HG03045 (cell line): ENCODE results near the gene BRAT1.
"Not testable (repeated sequence)": the region's sequence is repeated elsewhere in the genome, so short reads cannot be mapped to it uniquely, and the experiment has no call there.

ENCODE experiments used
- ATAC-seq: cut with Tn5 transposase; IDR thresholded peaks from one replicate; pipeline ENCODE4 v1.9.1; 2021; ENCODE audit warnings: mild to moderate bottlenecking, moderate library complexity; ENCODE audit not compliant: unreplicated experiment

Gene BRAT1

DNA sequence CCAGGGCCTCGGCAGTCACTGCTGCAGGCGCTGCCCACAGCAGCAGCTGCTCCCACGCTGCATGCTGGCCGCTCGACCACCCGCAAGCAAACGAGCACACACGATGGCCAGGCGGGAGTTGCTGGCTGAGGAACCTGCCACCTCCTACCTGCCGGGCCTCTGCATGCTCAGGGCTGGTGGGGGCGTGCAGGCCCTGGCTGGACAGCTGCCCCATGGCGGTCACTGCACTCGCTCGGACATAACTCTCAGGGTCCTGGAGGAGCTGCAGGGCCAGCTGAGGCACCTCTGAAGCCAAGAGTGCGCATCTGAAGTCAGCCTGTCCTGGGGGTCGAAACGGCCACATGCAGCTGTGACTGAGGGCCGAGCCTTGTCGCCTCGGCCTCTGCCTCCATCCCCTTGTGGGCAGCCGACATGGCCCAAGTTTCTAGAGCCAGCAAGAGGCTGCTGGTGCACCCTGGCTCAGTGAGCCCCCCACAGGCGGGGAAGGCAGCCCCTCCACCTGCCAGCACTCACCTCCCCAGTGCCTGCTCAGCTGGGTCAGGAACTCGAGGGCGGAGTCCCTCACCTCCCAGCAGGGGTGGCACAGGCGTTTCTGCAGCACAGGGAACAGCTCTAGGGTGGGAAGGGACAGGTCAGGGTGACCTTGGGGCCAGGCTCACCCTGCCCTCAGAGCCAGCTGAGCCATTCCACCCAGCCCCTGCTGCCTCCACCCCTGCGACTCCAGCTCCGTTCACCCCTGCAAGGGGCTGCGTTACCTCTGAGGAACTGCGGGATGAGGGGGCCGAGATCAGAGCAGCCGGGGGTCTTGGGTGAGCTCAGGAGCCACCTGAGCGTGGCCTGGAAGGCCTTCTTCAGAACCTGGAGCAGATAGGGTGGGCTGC is 16.1 kb downstream of the BRAT1 start:
- no peak for ATAC-seq

DNA sequence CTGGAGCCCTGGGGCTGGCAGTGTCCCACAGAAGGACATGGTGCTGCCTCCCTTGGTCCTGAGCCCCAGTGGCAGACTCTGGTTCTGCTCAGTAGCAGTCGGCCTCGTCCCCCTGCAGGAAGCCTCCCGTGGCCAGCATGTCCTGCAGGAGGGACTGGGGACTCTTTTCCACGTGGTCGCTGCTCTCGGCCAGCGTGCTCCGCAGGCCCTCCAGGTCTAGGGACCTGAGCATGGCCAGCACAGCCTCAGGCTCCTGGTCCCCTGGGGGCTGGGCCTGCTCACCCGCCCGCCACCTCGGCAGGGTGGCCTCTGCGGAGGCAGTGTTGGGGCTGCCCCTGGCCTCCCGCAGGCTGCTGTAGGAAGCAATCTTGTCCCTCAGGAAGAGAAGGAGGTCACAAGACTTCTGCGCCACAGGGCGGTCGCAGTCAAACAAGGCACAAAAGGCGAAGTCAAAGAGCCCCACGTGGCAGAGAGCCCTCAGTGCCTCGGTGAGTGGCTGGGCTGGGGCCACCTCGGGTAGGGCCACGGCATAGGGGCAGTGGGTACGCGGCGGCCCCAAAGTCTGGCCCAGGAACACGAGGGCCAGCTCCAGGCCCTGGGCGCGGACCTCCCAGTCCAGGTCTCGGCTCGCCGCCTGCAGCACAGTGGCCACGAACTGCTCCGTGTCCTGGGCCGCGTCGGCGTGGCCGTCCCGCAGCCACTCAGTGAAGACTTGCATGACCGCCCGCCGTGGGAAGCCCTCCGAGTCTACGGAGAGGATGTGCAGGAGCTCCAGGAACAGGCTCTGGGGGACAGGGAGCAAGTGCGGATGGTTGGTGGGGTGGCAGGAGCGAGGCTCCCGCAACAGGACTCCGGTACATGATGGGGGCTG is 17.1 kb downstream of the BRAT1 start:
- ATAC-seq, result no peak

DNA sequence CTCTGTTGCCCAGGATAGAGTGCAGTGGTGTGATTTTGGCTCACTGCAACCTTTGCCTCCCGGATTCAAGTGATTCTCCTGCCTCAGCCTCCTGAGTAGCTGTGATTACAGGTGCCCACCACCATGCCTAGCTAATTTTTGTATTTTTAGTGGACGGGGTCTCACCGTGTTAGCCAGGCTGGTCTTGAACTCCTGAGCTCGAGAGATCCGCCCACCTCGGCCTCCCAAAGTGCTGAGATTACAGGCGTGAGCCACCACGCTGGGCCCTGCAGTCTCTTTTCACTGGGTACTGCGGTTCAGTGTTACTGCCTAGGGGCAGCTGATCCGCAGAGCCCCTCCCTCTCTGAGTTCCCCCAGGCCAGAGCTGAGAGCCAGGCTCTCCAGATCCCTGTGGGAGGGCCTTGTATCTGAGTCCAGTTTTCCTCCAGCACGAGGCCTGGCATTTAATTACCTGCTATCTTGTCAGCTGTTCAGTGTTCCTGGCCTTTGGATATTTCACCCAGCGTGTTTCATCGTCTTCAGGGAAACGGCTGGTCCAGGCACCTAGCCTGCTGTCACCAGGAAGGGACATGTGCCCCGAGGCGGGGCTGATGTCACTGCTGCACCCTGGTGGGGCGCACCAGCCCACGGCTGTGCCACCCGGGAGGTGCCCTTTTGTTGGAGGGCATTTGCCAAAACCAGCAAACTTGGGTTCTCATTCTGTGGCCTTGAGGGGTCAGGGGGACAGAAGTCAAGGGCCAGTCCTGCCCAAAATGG is 19.3 kb downstream of the BRAT1 start:
- not testable (repeated sequence) for ATAC-seq

DNA sequence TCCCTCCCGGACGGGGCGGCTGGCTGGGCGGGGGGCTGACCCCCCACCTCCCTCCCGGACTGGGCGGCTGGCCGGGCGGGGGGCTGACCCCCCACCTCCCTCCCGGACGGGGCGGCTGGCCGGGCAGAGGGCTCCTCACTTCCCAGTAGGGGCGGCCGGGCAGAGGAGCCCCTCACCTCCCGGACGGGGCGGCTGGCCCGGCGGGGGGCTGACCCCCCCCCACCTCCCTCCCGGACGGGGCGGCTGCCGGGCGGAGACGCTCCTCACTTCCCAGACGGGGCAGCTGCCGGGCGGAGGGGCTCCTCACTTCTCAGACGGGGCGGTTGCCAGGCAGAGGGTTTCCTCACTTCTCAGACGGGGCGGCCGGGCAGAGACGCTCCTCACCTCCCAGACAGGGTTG is 21.1 kb downstream of the BRAT1 start:
- not testable (repeated sequence) for ATAC-seq

DNA sequence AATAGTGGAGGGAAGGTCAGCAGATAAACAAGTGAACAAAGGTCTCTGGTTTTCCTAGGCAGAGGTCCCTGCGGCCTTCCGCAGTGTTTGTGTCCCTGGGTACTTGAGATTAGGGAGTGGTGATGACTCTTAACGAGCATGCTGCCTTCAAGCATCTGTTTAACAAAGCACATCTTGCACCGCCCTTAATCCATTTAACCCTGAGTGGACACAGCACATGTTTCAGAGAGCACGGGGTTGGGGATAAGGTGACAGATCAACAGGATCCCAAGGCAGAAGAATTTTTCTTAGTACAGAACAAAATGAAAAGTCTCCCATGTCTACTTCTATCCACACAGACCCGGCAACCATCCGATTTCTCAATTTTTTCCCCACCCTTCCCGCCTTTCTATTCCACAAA is 21.8 kb downstream of the BRAT1 start:
- ATAC-seq, result not testable (repeated sequence)

DNA sequence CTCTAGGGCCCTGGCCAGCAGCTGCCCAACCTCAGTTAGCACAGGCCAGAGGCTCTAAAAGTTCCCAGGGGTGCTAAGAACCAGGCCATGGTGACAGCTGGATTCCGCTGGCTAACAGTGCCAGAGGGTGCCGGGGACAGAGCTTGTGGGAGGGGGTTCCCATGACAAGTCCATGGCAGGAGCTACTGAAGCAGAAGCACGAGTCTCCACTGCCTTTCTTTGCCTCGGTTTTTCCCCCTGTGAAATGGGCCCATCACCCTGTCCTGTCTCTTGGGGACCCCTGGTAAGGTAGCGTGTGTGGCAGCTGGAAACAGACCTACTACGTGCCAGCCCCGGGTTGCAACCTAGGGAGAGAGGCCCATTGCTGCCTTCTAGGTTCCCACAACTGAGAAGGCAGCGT is 22.5 kb downstream of the BRAT1 start:
- not testable (repeated sequence) for ATAC-seq

DNA sequence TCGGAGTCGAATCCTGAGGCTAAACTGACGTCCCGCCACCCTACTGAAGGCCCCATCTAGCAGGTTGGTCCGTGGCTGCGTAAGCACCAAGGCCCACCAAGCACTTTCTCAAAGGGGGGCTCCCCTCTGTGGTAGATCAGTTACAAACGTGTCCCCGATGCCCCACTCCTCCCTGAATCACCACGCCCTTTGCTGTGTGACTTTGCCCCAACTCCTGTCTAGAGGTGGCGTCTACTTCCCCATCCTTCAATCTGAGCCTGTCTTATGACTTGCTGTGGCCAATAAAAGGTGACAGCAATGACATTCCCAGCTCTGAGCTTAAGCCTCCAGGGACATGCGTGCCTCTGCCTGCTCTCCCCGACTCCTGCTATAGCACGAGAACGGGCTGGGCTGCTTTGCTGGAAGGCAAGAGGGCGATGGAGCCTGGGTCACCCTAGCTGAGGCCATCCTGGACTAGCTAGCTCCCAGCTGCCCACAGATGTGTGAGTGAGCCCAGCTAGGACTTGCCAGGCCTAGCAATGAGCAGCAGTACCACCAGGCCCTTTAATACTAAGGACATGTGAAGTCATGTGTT is 23.0 kb downstream of the BRAT1 start:
- ATAC-seq, result not testable (repeated sequence)

DNA sequence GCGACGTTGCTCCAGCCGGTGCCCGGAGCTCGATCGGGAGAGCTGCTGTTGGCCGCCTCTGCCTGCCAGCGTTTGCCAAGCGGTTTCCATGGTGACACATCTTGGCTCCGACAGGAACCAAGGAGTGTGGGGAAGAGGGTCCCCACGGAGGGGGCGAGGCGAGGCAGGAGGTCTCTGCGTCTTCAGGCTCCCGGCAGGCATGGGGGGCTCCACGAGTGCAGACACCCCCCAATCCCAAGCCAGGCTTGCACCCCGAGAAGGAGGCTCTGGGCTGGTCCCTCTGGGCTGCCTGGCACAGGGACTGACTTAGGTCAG is 23.6 kb downstream of the BRAT1 start:
- ATAC-seq, result not testable (repeated sequence)

DNA sequence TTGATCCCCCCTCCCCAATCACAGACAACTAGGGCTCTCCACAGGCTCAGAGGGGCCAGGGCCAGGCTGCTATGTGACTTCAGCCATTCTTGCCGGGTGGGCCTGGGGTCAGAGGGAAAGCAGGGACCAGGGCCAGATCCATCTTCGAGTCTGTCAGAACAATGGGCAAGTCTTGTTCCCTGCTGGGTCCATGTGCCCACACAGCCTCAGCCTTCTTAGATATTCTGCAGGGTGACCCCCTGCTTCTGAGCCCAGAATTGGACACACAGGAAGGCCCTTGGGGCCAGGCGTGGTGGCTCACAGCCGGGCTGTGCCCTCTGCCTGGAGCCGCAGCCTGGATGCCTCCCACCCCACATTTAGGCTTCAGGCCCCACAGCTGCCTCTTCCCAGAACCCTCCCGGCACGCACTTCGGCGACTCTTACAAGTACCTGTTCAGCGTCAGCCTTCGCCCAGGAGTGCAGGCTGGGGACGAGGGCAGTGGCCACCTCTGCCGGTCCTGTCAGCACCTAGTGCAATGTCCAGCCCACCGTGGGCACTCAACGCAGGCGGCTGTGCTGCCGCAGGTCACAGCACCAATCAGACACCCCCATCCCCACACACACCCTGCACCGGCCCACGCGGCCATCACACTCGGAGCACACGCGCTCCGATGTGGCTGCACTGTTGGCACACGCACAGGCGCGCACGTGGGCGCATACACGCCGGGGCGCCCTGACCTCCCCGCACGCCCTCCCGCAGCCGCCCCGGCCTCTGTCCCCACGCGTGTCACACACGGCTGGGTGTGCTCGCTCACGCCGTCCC is 24.1 kb downstream of the BRAT1 start:
- not testable (repeated sequence) for ATAC-seq

DNA sequence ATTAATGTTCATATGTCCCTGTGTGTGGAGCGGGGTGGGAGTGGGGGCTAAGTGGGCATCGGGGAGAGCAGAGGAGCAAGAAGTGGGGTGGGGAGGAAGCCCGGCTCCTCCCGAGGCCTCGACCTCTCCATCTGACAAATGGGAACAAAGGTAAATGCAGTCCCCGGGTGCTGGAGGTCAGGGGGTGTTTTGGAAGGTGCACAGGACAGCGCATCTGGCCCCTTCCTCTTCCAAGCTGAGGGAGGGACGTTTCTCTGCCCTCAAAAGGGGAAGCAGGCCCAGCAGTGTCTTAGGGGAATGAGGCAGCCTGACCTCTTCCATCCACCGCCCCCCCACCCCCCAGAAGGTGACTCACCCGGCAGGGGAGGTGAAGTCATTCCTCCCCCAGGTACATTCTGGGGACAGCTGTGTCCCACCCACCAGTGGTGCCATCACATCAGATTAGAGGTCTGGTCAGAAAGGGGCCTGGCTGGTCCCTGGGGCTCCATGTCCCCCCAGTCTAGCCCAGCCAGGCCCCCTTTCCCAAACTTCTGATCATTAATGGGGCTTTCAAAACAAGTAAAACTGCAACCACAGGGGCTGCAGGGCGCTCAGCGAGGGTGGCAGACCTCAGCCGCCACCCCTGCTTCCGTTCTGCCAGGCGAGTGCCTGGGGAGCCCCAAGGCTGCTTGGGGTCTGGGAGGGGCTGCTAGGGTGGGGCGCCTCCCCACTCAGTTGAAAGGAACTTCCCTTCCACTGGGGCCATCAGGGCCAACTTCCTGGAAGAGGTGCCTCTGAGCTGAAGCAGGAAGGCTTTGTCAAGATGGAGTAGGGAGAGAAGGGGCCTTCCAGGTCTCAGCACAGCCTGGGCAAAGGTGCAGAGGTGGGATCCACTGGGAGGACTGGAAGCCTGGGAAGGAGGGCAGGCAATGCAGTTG is 25.0 kb downstream of the BRAT1 start:
- ATAC-seq, result no peak

DNA sequence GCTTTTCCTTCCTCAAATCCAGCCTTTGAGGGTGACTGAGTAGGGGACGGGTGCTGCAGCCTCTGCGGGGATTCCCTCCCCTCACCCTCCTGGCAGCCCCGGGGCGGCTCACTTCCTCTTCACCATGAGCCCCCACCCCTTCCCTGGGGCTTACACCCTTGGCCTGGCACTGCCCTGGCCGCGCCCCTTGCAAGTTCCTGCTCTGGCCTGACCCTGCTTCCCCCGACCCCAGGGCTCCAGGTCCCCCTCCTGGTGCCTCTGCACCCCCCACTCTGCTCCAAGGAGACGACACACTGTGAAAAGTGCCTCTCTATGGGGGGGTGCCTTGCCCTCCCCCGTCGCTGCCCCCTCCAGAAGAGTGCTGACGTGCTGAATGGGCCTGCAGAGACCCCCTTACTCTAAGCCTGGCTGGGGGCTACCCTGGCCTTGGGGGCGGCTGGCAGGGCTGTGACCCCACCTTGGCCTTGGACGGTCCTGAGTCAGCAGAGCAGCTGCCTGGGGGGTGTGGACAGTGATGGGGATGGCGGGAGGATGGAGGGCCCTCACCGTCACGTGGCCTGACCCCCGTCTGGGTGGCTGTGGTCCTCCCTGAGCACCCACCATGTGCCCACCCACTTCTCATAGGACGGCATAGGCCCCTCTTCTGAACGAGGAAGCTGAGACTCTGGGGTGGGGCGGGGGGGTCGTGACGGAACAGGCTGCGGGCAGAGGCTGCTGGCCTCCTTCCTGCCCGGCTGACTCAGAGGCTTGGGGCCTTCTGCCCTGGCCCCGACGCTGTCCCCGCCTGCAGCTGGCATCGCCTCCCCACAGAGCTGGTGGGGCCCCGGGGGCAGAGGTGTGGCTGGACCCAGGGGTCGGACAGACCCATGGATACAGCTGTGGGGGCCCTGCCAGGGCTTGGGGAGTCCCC is 25.9 kb downstream of the BRAT1 start:
- ATAC-seq, result no peak

DNA sequence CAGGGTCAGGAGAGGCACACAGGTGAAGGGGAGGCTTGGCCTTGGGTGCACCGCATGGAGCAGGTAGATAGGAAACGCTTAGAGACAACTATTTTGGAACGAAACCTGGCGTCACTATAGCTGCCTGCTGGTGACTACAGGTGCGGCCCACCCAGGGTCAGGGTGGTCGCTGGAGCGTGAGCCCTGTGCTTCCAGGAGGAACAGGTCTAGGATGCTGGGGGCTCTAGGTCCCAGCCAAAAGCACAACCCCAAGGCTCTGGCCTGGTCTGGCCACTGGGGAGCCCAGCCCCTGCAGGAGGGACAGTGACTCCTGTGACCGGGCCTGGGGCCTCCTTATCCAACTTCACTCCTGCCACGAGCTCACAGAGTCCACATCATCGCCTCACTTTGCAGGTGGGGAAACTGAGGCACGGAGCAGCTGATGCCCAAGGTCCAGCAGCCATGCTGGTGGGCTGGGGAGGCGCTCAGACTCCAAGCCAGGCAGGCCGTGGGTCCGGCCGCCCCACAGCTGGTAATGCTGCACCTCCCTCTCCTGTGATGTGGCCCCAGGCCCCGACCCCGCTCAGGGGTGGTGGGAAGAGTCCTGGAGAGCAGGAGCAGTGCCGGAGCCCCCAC is 26.7 kb downstream of the BRAT1 start:
- no peak for ATAC-seq

DNA sequence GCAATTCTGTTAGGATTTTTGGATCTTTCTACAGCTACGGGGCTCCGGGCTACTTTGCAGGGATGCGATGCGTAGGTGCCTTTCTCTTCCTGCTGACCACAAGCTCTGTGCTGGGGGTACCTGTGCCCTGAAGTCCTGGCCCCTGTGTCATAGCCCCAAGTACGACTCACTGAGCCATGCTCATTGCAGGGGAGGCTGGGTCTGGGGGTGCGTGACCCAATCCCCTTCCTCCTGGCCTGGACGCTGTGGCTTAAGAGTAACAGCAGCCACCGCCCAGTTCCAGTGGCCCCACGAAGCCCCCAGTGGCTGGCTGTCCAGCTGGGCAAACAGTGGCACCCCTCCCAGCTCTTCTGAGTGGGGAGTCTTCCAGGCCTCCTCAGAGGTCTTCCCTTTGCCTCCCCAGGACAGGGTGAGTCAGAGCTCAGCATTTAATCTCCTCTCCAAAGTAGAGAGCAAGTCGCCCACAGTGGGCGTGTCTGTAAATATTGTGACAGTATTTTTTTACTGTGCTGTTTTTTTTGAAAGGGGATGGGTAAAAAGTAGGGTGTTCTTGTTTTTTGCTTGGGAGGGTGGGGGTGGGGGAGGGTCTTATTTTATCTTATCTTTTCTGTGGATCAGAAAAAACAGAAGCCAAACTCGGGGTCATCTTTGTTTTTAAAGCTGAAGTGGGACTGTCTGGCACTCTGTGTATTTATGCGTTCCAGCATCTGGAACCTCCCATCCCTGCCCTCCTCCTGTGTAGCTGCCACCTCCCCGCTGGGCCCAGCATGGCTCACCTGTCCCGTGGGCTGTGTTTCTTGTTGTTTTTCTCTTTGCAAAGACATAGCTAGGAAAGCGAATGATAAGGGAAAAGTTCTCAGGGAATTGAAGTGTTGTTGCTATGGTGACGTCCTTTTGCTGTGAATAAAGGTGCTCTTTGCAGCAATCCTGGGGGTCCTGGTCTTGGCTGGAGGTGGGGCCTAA is 27.5 kb downstream of the BRAT1 start:
- ATAC-seq, result no peak

DNA sequence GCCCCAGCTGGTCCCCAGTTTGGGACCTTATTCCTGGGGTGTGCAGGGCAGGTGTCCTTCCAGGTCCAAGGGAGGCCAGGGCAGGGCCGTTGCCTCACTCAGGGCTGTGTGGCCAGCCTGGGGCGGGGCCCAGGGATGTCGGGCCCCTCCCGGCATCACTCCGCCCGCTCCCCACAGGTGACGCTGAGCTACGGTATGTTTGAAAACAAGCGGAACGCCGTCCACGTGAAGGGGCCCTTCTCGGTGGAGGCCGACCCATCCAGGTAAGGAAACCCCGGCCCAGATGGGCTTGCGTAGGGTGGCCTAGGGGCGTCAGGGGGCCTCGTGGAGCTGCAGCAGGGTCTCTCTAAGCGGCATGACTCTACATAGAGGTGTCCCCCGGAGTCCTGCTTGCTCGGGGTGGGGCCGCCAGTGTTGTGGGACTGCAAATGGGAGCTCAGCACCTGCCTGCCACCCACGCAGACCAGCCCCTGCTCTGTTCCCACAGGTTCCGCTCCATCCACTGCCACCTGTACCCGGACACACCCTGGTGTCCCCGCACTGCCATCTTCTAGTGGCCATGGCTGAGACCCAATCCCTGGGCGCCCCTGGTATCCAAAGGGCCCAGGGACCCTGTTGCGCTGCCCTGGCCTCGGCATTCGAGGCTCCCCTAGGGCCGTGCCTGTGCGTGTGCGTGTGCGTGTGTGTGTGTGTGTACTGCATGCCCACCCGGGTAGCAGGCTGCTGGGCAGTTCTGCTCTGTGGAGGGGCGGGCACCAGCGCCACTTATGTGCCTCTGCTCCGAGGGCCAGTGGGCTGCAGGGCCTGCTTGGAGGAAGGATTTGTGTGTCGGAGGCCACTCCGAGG is 28.4 kb downstream of the BRAT1 start:
- no peak for ATAC-seq
